ENCODE measurements around the gene TMEM259.

TMEM259 gene

GRCh38 chr19:1055028-1055425, 34.1 kb upstream of the TMEM259 start:
- DNase-seq, result no peak

GRCh38 chr19:1054102-1055027, 33.4 kb upstream of the TMEM259 start:
- DNase-seq, result no peak

GRCh38 chr19:1053176-1054101, 32.5 kb upstream of the TMEM259 start:
- DNase-seq, result no peak

- no peak for DNase-seq
Measured at GRCh38 chr19:1052349-1052975, 31.5 kb upstream of the TMEM259 start.

GRCh38 chr19:1051791-1052190, 30.9 kb upstream of the TMEM259 start:
- no peak for DNase-seq

GRCh38 chr19:1050989-1051788, 30.3 kb upstream of the TMEM259 start:
- no peak for DNase-seq

- DNase-seq, result no peak
Measured at GRCh38 chr19:1049800-1050199, 28.9 kb upstream of the TMEM259 start.

GRCh38 chr19:1049106-1049505, 28.2 kb upstream of the TMEM259 start:
- DNase-seq, result no peak

GRCh38 chr19:1047696-1048147, 26.8 kb upstream of the TMEM259 start:
- no peak for DNase-seq

GRCh38 chr19:1046836-1047695, 26.1 kb upstream of the TMEM259 start:
- no peak for DNase-seq

- no peak for DNase-seq
Measured at GRCh38 chr19:1046117-1046626, 25.2 kb upstream of the TMEM259 start.

- DNase-seq, result no peak
Measured at GRCh38 chr19:1045247-1045603, 24.3 kb upstream of the TMEM259 start.

- DNase-seq, result no peak
Measured at GRCh38 chr19:1042689-1043511, 22.0 kb upstream of the TMEM259 start.

GRCh38 chr19:1041835-1042685, 21.1 kb upstream of the TMEM259 start:
- DNase-seq, result no peak

- no peak for DNase-seq
Measured at GRCh38 chr19:1041272-1041834, 20.4 kb upstream of the TMEM259 start.

GRCh38 chr19:1040476-1041271, 19.8 kb upstream of the TMEM259 start:
- peak; percentile 89 for DNase-seq

GRCh38 chr19:1039646-1040475, 18.9 kb upstream of the TMEM259 start, which contains the start of gene ABCA7:
TSS of gene ABCA7 (plus strand) at chr19:1040107. CDS start at chr19:1041362, 1,255 bp downstream.
- DNase-seq, result peak; percentile 96

Data from HCEC 1CT (cell line).